Pancreas (tissue), 10 donors: Measurements from ENCODE around the gene CPB2. TPM values are rescaled to one million over a fixed set of nuclear protein-coding genes. Genes with fewer than 3 reads are reported as not detected.
A peak's percentile ranks its signal among the peaks of the same experiment; 100 is the strongest.

ENCODE experiments used
- ATAC-seq, 4 donors: fragments of 200-7000 bp; cut with Tn5 transposase; one replicate each; pipeline versions ENCODE4 v1.8.0 to v1.9.1; 2020; ENCODE audit warnings: mild to moderate bottlenecking in 4 of 4, moderate library complexity in 4 of 4
- DNase-seq, 6 donors: peaks; one replicate each; pipeline ENCODE4 v3.0.0-alpha.2; 2020
- FAIRE-seq: peaks from 2 replicates; lab custom pipeline; 2012; peaks lifted over from hg19 to GRCh38; lab: Jason Lieb, UNC
- H3K27ac ChIP-seq, 4 donors: fragments of 200-600 bp; sonication (generic); 1 replicate in 3 of 4; 2 replicates in 1 of 4; pipeline versions ENCODE4 v1.5.0 to v1.8.0; 2020
- H3K27me3 ChIP-seq, 4 donors: fragments of 200-600 bp; one replicate each; pipeline ENCODE4 v1.8.0; 2021
- H3K36me3 ChIP-seq, 3 donors: fragments of 200-600 bp; sonication (generic) in 1 of 3; one replicate each; pipeline versions ENCODE4 v1.5.0 to v1.8.0; 2020 to 2021
- H3K4me1 ChIP-seq, 3 donors: fragments of 200-600 bp; one replicate each; pipeline ENCODE4 v1.8.0; 2021
- H3K4me3 ChIP-seq, 4 donors: fragments of 200-600 bp; sonication (generic) in 2 of 4; one replicate each; pipeline versions ENCODE4 v1.5.0 to v1.8.0; 2020 to 2021
- H3K9me3 ChIP-seq, 4 donors: fragments of 200-600 bp; one replicate each; pipeline ENCODE4 v1.8.0; 2021
- CTCF ChIP-seq, 4 donors: fragments of 200-600 bp; sonication (generic) in 3 of 4; IDR thresholded peaks; one replicate each; pipeline versions ENCODE4 v1.5.0 to v1.8.0; 2021; ENCODE audit warnings: antibody characterized with exemption in 4 of 4
- WGBS, 2 donors: extraction: QIAGEN DNeasy Blood & Tissue Kit; methylation state at CpG; one replicate each; pipeline ENCODE4 v1.1.7; 2013; 5-methylcytosine and 5-hydroxymethylcytosine counted together
- intact Hi-C, 3 donors: fragments of 100-400 bp; cut with DNase I; formaldehyde crosslinking; loops; one replicate each; pipeline versions ENCODE4 v1.11.1 to v1.14.2; 2022
- polyA plus RNA-seq, 2 donors: library from polyadenylated mRNA; stranded (reverse); fragments of 200-250 nt; gene quantifications; one replicate each; pipeline ENCODE4 v1.2.3, GENCODE V29; 2013
- total RNA-seq, 6 donors: library from RNA; stranded (reverse); fragmentation: NEBNext Ultra II Directional in 4 of 6; extraction: Animal tissue kit (Norgen Biotek cat#: 25700) in 4 of 6; gene quantifications; one replicate each; pipeline versions ENCODE4 v1.2.1 to v1.2.4, GENCODE V29; 2021 to 2023
- donor health status: healthy with polysubstance abuse.
- donor health status: DM: no; HTN: no; CAD: no; lungs with moderate emphysema.
- donor health status: DM: no; HTN: no; CAD: no.
- donor health status: control.
- donor health status: control.
- donor health status: Bipolar disorder and iron deficiency.
- donor health status: DM: yes; HTN: yes; CAD: no.
- donor health status: DM: no; HTN: no; CAD: no.
- donor health status: DM: no; HTN: no; CAD: no.
- donor health status: DM: yes; HTN: yes; CAD: no.

The CPB2 gene
- total and polyA plus RNA-seq, 8 donors = 0.08 to 0.94 (median 0.58) TPM; not detected in 1

GRCh38 chr13:46032341-46032740 is 72.5 kb downstream of the CPB2 start:
- Histone ChIP-seq H3K4me1 (no peaks in the 10 kb centered on the region), H3K36me3 (no peaks in the 10 kb centered on the region), H3K4me3 (no peak overlapping the region), H3K27ac (no peak overlapping the region), H3K27me3 (no peaks in the 10 kb centered on the region), H3K9me3 (no peaks in the 10 kb centered on the region)
- no peak for FAIRE-seq
- no peak for DNase-seq
- no peak for ATAC-seq
- no peak for TF ChIP-seq CTCF (IDR thresholded peaks at IDR 0.05)
- intact Hi-C loops = no loop called here

GRCh38 chr13:46031581-46032263 is 73.1 kb downstream of the CPB2 start:
- Histone ChIP-seq H3K36me3 (no peaks in the 10 kb centered on the region), H3K4me1 (no peaks in the 10 kb centered on the region), H3K27ac (no peak overlapping the region), H3K9me3 (no peaks in the 10 kb centered on the region), H3K4me3 (no peak overlapping the region), H3K27me3 (no peaks in the 10 kb centered on the region)
- FAIRE-seq = no peak
- intact Hi-C loops = no loop called here
- WGBS, 2 donors = 93 to 95% methylated on average over 4 of the region's 4 CpGs
- no peak for TF ChIP-seq CTCF (IDR thresholded peaks at IDR 0.05)
- no peak for DNase-seq
- no peak for ATAC-seq

- 94 to 96% methylated on average over 4 of the region's 4 CpGs for WGBS, 2 donors
- Histone ChIP-seq H3K4me1 (no peaks in the 10 kb centered on the region), H3K27ac (no peak overlapping the region), H3K36me3 (no peaks in the 10 kb centered on the region), H3K9me3 (no peaks in the 10 kb centered on the region), H3K4me3 (no peak overlapping the region), H3K27me3 (no peaks in the 10 kb centered on the region)
- FAIRE-seq (peak; percentile 26), ATAC-seq (no peak), DNase-seq (no peak)
- no peak for TF ChIP-seq CTCF (IDR thresholded peaks at IDR 0.05)
- intact Hi-C loops = no loop called here
Measured at GRCh38 chr13:46025157-46025556, 79.7 kb downstream of the CPB2 start.

GRCh38 chr13:46022481-46022880 is 82.4 kb downstream of the CPB2 start:
- intact Hi-C loops = no loop called here
- FAIRE-seq (no peak), ATAC-seq (no peak), DNase-seq (no peak)
- H3K4me3 ChIP-seq = no peak overlapping the region
- H3K27ac ChIP-seq = no peak overlapping the region
- 90 to 91% methylated on average over 2 of the region's 2 CpGs for WGBS, 2 donors
- no peaks in the 10 kb centered on the region for H3K4me1 ChIP-seq
- H3K36me3 ChIP-seq = peaks cover 0 to 21% (median 0%) of the 10 kb centered on the region in 3 donors
- H3K9me3 ChIP-seq = no peaks in the 10 kb centered on the region
- H3K27me3 ChIP-seq = no peaks in the 10 kb centered on the region
- no peak for TF ChIP-seq CTCF (IDR thresholded peaks at IDR 0.05)

- Histone ChIP-seq H3K27me3 (no peaks in the 10 kb centered on the region), H3K27ac (no peak overlapping the region), H3K36me3 (peaks cover 0 to 23% (median 5%) of the 10 kb centered on the region in 3 donors), H3K4me1 (no peaks in the 10 kb centered on the region), H3K4me3 (no peak overlapping the region), H3K9me3 (no peaks in the 10 kb centered on the region)
- no peak for DNase-seq
- no peak for TF ChIP-seq CTCF (IDR thresholded peaks at IDR 0.05)
- no peak for FAIRE-seq
- no peak for ATAC-seq
- intact Hi-C loops = no loop called here
Measured at GRCh38 chr13:46016216-46016615, 88.6 kb downstream of the CPB2 start.
